IPS DF 4.7 (cell line): ENCODE results near the gene SENP8.

ENCODE experiments used
- DNase-seq: peaks from one replicate; pipeline ENCODE4 v3.0.0-alpha.2; 2013; ENCODE audit warnings: low spot score; ENCODE audit errors: extremely low read depth

The SENP8 gene

GRCh38 chr15:72174551-72175165 lies 56.5 kb downstream of the SENP8 start:
- no peak for DNase-seq

DNA sequence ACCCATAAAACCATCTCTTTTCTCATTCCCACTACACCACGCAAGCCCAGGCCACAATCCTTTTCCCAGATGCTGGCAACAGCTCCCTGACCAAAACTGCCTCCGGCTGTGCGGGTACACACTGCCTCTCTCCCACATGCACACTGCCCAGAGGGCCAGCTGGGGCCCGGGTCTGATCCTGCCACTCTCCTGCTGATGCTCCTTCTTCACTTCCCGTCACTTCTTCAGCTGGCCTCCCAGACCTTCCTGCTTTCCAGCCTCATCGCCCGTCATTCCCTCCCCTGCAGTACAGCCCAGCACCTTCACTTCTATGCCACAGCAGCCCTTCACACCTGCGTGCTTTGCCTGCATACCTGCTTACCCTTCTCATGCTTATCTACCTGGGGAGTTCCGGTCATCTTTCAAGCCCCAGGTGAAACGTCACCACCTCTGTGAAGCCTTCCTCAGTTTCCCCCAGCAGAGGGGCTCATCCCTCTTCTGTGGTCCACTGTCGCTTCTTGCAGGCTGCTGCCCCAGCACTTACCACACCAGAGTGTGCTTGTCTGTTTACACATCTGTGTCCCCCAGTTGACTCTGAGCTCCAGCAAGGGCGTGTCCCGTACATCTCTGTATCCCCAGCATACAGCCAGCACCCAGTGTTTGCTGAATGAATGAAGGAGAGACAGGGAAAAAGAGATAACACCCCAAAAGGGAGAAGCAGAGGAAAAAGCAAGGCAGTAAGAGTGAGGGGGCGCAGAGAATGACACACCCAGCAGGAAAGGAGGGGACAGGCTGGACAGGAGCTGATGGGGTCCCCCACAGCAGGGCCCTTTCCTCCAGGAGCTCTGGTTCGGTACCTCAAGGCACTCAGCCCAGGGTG lies 57.2 kb downstream of the SENP8 start:
- DNase-seq = no peak

- no peak for DNase-seq
Observed at GRCh38 chr15:72176159-72176558, 58.0 kb downstream of the SENP8 start.

DNA sequence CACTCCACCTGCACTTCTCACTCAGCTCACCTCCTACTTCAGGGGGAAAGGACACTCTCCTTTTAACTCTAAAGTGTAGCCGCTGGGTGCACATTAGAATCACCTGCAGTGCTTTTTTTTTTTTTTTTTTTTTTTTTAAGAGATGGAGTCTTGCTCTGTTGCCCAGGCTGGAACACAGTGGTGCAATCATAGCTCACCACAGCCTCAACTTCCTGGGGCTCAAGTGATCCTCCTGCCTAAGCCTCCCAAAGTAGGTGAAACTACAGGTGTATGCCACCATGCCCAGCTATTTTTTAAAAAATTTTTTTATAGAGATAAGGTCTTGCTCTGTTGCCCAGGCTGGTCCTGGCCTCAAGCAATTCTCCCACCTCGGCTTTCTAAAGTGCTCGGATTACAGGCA lies 58.5 kb downstream of the SENP8 start:
- DNase-seq = no peak

- no peak for DNase-seq
Observed at GRCh38 chr15:72178976-72179585, 60.9 kb downstream of the SENP8 start.

- DNase-seq = no peak
Observed at GRCh38 chr15:72179950-72180581, 61.9 kb downstream of the SENP8 start.

GRCh38 chr15:72180761-72181324 lies 62.6 kb downstream of the SENP8 start:
- no peak for DNase-seq

- no peak for DNase-seq
Observed at GRCh38 chr15:72182244-72182643, 64.0 kb downstream of the SENP8 start.

- no peak for DNase-seq
Observed at GRCh38 chr15:72182673-72183072, 64.5 kb downstream of the SENP8 start.

GRCh38 chr15:72183781-72184164 lies 65.6 kb downstream of the SENP8 start:
- no peak for DNase-seq

DNA sequence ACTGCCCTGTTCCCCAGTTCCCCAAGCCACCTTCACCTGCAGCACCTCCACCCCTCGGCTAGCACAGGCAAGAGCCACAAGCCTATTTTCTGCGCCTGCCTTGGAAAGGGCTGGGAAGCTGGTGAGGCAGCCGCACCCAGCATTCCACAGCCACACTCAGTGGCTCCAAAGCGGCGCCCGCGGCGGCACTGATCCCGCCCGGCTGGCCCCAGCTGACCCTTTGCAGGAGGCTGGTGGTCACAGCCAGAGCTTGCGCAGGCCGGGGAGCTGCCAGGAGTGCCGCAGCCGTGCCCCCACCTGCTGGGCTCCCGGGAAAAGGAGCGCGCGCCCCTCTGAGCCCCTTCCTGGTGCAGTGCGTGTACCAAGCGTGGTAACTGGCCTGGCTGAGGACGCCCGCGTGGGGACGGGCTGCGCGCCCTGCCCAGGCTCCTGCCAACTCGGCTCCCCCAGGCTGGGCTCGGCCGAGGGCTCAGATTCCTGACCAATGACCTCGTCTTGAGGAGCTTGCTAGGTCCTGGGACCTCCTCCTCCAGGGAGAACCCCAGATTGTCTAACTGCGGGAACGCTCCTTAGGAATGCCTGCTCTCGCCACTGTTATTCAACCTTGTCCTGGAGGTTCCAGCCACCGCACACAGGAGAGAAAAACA lies 66.1 kb downstream of the SENP8 start:
- no peak for DNase-seq

GRCh38 chr15:72189250-72189902 lies 71.2 kb downstream of the SENP8 start:
- no peak for DNase-seq

- DNase-seq = no peak
Observed at GRCh38 chr15:72192416-72192815, 74.2 kb downstream of the SENP8 start.
